ENCODE results near the gene TRIM44.
A peak's percentile ranks its signal among the peaks of the same experiment; 100 is the strongest.

The TRIM44 gene

GRCh38 chr11:35662649-35663407 is at the start of gene TRIM44:
TSS of gene TRIM44 (plus strand) at chr11:35662775. CDS start at chr11:35663112, 337 bp downstream.
- peak; percentile 81 for DNase-seq (ENCODE audit: low read depth)
- peak within 1 kb of the TSS; percentile 85 for H3K4me3 ChIP-seq (ENCODE audit: low read length)
- TF ChIP-seq CTCF (IDR thresholded peaks at IDR 0.05; ENCODE audit: insufficient read depth, low read depth, low read length, missing control alignments) = no peak

- TF ChIP-seq CTCF (IDR thresholded peaks at IDR 0.05; ENCODE audit: insufficient read depth, low read depth, low read length, missing control alignments) = no peak
- no peak overlapping the region for H3K4me3 ChIP-seq (ENCODE audit: low read length)
- peak; percentile 53 for DNase-seq (ENCODE audit: low read depth)
These were observed 47.5 kb upstream of the TRIM44 start for GRCh38 chr11:35614939-35615569.

- H3K4me3 ChIP-seq (ENCODE audit: low read length) = no peak overlapping the region
- TF ChIP-seq CTCF (IDR thresholded peaks at IDR 0.05; ENCODE audit: insufficient read depth, low read depth, low read length, missing control alignments) = peak; percentile 64
- DNase-seq (ENCODE audit: low read depth) = peak; percentile 67
These were observed 46.4 kb upstream of the TRIM44 start for GRCh38 chr11:35615921-35616900.

GRCh38 chr11:35617316-35617686 is 45.3 kb upstream of the TRIM44 start:
- no peak for TF ChIP-seq CTCF (IDR thresholded peaks at IDR 0.05; ENCODE audit: insufficient read depth, low read depth, low read length, missing control alignments)
- H3K4me3 ChIP-seq (ENCODE audit: low read length) = no peak overlapping the region
- no peak for DNase-seq (ENCODE audit: low read depth)

GRCh38 chr11:35617687-35618496 is 44.7 kb upstream of the TRIM44 start, which contains the start of gene FJX1:
TSS of gene FJX1 (plus strand) at chr11:35618460. CDS start at chr11:35618637, 177 bp downstream.
- peak; percentile 94 for DNase-seq (ENCODE audit: low read depth)

More at GRCh38 chr11:35617687-35618496, 44.7 kb upstream of the TRIM44 start, which contains the start of gene FJX1:
- TF ChIP-seq CTCF (IDR thresholded peaks at IDR 0.05; ENCODE audit: insufficient read depth, low read depth, low read length, missing control alignments) = no peak
- H3K4me3 ChIP-seq (ENCODE audit: low read length) = peak within 1 kb of the TSS; percentile 77
